Heart right ventricle (tissue), 16 donors: ENCODE results near the gene COL10A1. TPM values are rescaled to one million over a fixed set of nuclear protein-coding genes. Genes with fewer than 3 reads are reported as not detected.

ENCODE experiments used
- ATAC-seq, 8 donors: fragments of 200-7000 bp; cut with Tn5 transposase; one replicate each; pipeline ENCODE4 v1.9.1; 2020; ENCODE audit warnings: mild to moderate bottlenecking in 8 of 8, moderate library complexity in 8 of 8, moderate number of reproducible peaks in 1 of 8
- DNase-seq, 2 donors: peaks; one replicate each; pipeline ENCODE4 v3.0.0-alpha.2; 2020
- H3K27ac ChIP-seq, 10 donors: fragments of 200-600 bp; sonication (generic) in 2 of 10; one replicate each; pipeline versions ENCODE4 v1.5.0 to v1.8.0; 2020 to 2022; ENCODE audit warnings: mild to moderate bottlenecking in 3 of 10
- H3K27me3 ChIP-seq, 7 donors: fragments of 200-600 bp; one replicate each; pipeline ENCODE4 v1.8.0; 2021 to 2022; ENCODE audit warnings: mild to moderate bottlenecking in 2 of 7
- H3K36me3 ChIP-seq, 9 donors: fragments of 200-600 bp; sonication (generic) in 1 of 9; one replicate each; pipeline versions ENCODE4 v1.5.0 to v1.8.0; 2020 to 2022; ENCODE audit warnings: mild to moderate bottlenecking in 2 of 9
- H3K4me1 ChIP-seq, 9 donors: fragments of 200-600 bp; sonication (generic) in 1 of 9; one replicate each; pipeline versions ENCODE4 v1.5.0 to v1.8.0; 2020 to 2022; ENCODE audit warnings: mild to moderate bottlenecking in 4 of 9
- H3K4me3 ChIP-seq, 10 donors: fragments of 200-600 bp; sonication (generic) in 2 of 10; one replicate each; pipeline versions ENCODE4 v1.5.0 to v1.8.0; 2020 to 2022; ENCODE audit warnings: mild to moderate bottlenecking in 7 of 10, moderate library complexity in 2 of 10
- H3K9me3 ChIP-seq, 11 donors: fragments of 200-600 bp in 10 of 11; sonication (generic) in 2 of 11; one replicate each; pipeline versions ENCODE4 v1.5.0 to v1.8.0; 2013 to 2022; ENCODE audit warnings: mild to moderate bottlenecking in 2 of 11, control low read depth in 1 of 11, moderate library complexity in 1 of 11
- whole genome bisulfite sequencing, 2 donors: extraction: QIAGEN DNeasy Blood & Tissue Kit; methylation state at CpG; one replicate each; pipeline ENCODE4 v1.1.7; 2013; ENCODE audit warnings: inconsistent platforms in 1 of 2; 5-methylcytosine and 5-hydroxymethylcytosine counted together
- intact Hi-C, 10 donors: fragments of 100-400 bp; cut with DNase I; formaldehyde crosslinking; loops; one replicate each; pipeline versions ENCODE4 v1.11.1 to v1.14.2; 2022
- long read RNA-seq, 3 donors: library from polyadenylated mRNA; unstranded; transcript quantifications; one replicate each; pipeline ENCODE4 v2.0.0, GENCODE V29; 2020 to 2021
- polyA plus RNA-seq, 2 donors: library from polyadenylated mRNA; stranded (reverse); fragments of 200-250 nt; gene quantifications; one replicate each; pipeline ENCODE4 v1.2.3, GENCODE V29; 2013
- total RNA-seq, 10 donors: library from RNA; stranded (reverse); fragmentation: NEBNext Ultra II Directional in 3 of 10; extraction: Animal tissue kit (Norgen Biotek cat#: 25700) in 3 of 10; gene quantifications; one replicate each; pipeline versions ENCODE4 v1.2.1 to v1.2.4, GENCODE V29; 2021 to 2023
- TF ChIP-seq, protein P1 (sequence below), 9 donors: fragments of 200-600 bp; sonication (generic) in 2 of 9; IDR thresholded peaks; one replicate each; pipeline versions ENCODE4 v1.5.0 to v1.8.0; 2021 to 2022; ENCODE audit warnings: antibody characterized with exemption in 9 of 9, mild to moderate bottlenecking in 5 of 9, moderate library complexity in 1 of 9
- donor health status: Arrhythmogenic right ventricular cardiomyopathy.
- donor health status: ischemic (EF 13 %, LVEDD 7.1; RV severe dilation, severe dysfunction).
- donor health status: healthy with polysubstance abuse.
- donor health status: DM: no; HTN: yes; CAD: no.
- donor health status: DM: no; HTN: no; CAD: no.
- donor health status: ischemic (EF 25% LVEDD 6.9; RV normal size, moderate dysfunction).
- donor health status: ischemic (EF 25% LVEDD 5.7; RV mildly dilated, moderate dysfunction).
- donor health status: healthy.
- donor health status: DM: yes; HTN: yes; CAD: no.
- donor health status: Ischemic cardiomyopathy.
- donor health status: ischemic (EF 35%, LVEDD 5.7; RV mildly dilated, moderate dysfunction).
- donor health status: nonischemic (EF 11% LVEDD 7.7; RV severe dilation, severe dysfunction).
- donor health status: DM: yes; HTN: yes; CAD: no.
- donor health status: PGD.
- donor health status: ischemic (EF 29% LVEDD 5.4; RV normal size, mild dysfunction).
- donor health status: nonischemic (EF 23%, LVEDD 6.1; RV moderate dilation, normal function).

Gene COL10A1
- total RNA-seq = 1 to 10 TPM in 1 of 10 donors, under 1 TPM in 4, not detected in 5; 0.09 to 3.1 (median 0.20) TPM
- polyA plus RNA-seq = under 1 TPM; 0.01 to 0.15 TPM
- long read RNA-seq, donor 1 = 0 reads
- long read RNA-seq, donor 2 = 0 reads
- long read RNA-seq, donor 3 = 0 reads

DNA sequence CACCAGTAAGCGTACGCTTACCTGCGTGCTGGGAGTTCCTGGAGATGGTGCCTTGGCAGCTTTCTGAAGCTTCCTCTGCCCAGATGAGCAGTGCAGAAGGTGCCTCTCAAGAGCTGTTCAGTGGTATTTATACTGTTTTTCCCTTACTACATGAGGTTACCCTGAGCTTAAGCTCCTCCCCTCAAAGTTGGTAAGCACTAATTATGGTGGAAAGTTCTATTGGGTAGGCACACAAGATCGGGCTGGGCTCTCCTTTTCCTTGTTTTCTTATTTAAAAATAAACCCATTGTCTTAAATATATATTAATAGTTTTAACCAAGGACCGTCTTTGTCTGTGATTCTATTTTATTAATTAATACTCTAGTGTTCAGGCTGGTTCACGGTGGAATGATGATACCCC is at the start of gene COL10A1:
Gene COL10A1, minus strand, starts transcription at position 101 of the 400 bp plus-strand sequence. CDS start 640 bp downstream, outside the sequence.
- peaks cover 0 to 18% (median 4%) of the 10 kb centered on the region in 9 donors for H3K4me1 ChIP-seq
- ATAC-seq (no peak), DNase-seq (no peak)
- TF ChIP-seq, protein P1, sequence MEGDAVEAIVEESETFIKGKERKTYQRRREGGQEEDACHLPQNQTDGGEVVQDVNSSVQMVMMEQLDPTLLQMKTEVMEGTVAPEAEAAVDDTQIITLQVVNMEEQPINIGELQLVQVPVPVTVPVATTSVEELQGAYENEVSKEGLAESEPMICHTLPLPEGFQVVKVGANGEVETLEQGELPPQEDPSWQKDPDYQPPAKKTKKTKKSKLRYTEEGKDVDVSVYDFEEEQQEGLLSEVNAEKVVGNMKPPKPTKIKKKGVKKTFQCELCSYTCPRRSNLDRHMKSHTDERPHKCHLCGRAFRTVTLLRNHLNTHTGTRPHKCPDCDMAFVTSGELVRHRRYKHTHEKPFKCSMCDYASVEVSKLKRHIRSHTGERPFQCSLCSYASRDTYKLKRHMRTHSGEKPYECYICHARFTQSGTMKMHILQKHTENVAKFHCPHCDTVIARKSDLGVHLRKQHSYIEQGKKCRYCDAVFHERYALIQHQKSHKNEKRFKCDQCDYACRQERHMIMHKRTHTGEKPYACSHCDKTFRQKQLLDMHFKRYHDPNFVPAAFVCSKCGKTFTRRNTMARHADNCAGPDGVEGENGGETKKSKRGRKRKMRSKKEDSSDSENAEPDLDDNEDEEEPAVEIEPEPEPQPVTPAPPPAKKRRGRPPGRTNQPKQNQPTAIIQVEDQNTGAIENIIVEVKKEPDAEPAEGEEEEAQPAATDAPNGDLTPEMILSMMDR (IDR thresholded peaks at IDR 0.05) = no peak
- 89 to 90% methylated on average over 6 of the region's 6 CpGs for WGBS, 2 donors
- no peak within 1 kb of the TSS for H3K4me3 ChIP-seq
- H3K27ac ChIP-seq = no peak within 1 kb of the TSS
- no peaks in the 10 kb centered on the region for H3K27me3 ChIP-seq
- peaks cover 0 to 23% (median 0%) of the 10 kb centered on the region in 9 donors for H3K36me3 ChIP-seq
- intact Hi-C loops = no loop called here
- H3K9me3 ChIP-seq = no peaks in the 10 kb centered on the region

DNA sequence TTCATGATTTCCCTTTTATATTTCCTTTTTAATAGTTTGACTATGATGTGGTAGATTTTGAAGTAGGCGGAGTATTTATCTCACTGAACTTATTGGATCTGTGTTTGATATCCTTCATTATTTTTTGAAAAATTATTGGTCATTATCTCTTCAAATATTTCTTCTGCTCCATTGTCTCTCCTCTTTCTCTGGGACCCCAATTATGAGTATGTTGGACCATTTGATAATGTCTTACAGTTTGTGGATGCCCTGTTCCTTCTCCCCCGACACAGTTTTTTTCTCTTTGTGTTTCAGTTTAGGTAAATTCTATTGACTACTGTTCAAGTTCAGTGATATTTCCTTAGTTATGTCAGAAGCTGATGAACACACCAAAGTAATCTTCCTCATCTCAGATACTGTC is 49.4 kb upstream of the COL10A1 start:
- WGBS, 2 donors = 96 to 98% methylated on average over 2 of the region's 2 CpGs
- no peak overlapping the region for H3K27ac ChIP-seq
- TF ChIP-seq, protein P1 (IDR thresholded peaks at IDR 0.05) = no peak
- H3K9me3 ChIP-seq = peaks cover 0 to 28% (median 12%) of the 10 kb centered on the region in 11 donors
- peaks cover 0 to 4% (median 0%) of the 10 kb centered on the region in 9 donors for H3K4me1 ChIP-seq
- DNase-seq (no peak), ATAC-seq (no peak)
- intact Hi-C loops = no loop called here
- H3K36me3 ChIP-seq = peaks cover 0 to 26% (median 0%) of the 10 kb centered on the region in 9 donors
- H3K27me3 ChIP-seq = no peaks in the 10 kb centered on the region
- H3K4me3 ChIP-seq = no peak overlapping the region

DNA sequence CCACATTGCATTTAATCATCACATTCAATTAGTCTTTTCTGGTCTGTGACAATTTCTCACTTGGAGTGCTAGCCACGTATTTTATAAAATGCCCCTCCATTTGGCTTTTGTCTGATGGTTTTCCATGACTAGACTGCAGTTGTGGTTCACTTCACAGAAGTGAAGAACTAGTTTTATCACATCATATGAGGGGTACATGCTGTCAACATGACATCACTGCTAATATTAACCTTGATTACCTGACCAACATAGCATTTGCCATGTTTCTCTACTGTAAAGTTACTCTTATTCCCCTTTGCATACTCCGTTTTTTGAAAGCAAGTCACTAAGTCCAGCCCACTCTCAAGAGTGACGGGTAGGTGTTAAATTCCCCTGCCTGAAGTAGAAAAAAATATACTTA is 48.0 kb upstream of the COL10A1 start:
- no peak overlapping the region for H3K4me3 ChIP-seq
- TF ChIP-seq, protein P1 (IDR thresholded peaks at IDR 0.05) = no peak
- peaks cover 0 to 28% (median 12%) of the 10 kb centered on the region in 11 donors for H3K9me3 ChIP-seq
- peaks cover 0 to 4% (median 0%) of the 10 kb centered on the region in 9 donors for H3K4me1 ChIP-seq
- DNase-seq = no peak
- no peak overlapping the region for H3K27ac ChIP-seq
- intact Hi-C loops = no loop called here
- peaks cover 0 to 32% (median 0%) of the 10 kb centered on the region in 9 donors for H3K36me3 ChIP-seq
- 56 to 58% methylated on average over 3 of the region's 3 CpGs for WGBS, 2 donors
- H3K27me3 ChIP-seq = no peaks in the 10 kb centered on the region
- ATAC-seq = peak in 2 of 8 donors; percentile 64 to 65

DNA sequence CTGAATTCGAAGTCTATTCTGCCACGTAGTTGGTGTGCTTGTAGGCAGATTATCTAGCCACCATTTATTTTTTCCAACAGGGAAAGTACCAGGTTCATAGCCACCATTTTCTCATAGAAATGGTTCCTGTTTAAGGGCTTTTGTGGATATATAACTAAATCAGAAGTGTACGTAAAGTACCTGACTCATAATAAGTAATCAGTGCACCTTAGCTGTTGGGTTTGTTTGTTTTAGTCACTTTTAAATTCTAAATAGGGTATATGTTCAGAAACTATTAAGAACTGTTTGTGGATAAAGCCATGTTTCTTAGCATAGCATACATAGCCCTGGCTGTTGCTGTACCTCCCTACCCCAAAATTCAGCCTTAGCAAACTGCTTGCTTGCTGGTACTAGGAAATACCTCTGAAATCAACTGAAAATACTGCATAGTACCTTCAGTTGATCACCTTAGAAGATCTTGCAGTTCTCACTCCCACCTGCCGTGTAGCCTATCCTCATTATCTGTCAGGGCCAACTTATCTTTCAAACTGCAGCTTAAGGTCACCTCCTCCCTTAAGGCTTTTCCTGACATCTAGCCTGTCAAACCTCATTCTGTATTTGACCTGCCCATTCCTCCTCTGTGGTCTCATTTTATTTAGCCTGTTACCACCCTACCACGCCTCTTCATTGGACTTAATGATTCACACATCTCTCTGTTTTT is 44.6 kb upstream of the COL10A1 start:
- Histone ChIP-seq H3K4me3 (no peak overlapping the region), H3K27ac (no peak overlapping the region), H3K36me3 (peaks cover 0 to 38% (median 0%) of the 10 kb centered on the region in 9 donors), H3K4me1 (peaks cover 0 to 13% (median 6%) of the 10 kb centered on the region in 9 donors), H3K9me3 (peaks cover 0 to 38% (median 9%) of the 10 kb centered on the region in 11 donors), H3K27me3 (no peaks in the 10 kb centered on the region)
- 85 to 88% methylated on average over 5 of the region's 5 CpGs for WGBS, 2 donors
- DNase-seq (no peak), ATAC-seq (no peak)
- TF ChIP-seq, protein P1 (IDR thresholded peaks at IDR 0.05) = no peak
- intact Hi-C loops = no loop called here
